NB4 (cell line): Measurements from ENCODE around the gene NQO1.

Source experiments
- DNase-seq: peaks from one replicate; pipeline ENCODE4 v3.0.0; 2010; ENCODE audit warnings: low read depth
- H3K4me3 ChIP-seq: one replicate; pipeline ENCODE4 v1.5.1; 2011; ENCODE audit warnings: mild to moderate bottlenecking, low read depth, low read length, moderate library complexity
- MAX ChIP-seq: IDR thresholded peaks from 2 replicates; pipeline ENCODE4 v1.6.1; 2011; ENCODE audit warnings: low read depth, low read length
- MYC ChIP-seq: IDR thresholded peaks from 2 replicates; pipeline ENCODE4 v1.6.1; 2011; ENCODE audit warnings: low read depth, low read length
- POLR2A ChIP-seq: IDR thresholded peaks from 2 replicates; pipeline ENCODE4 v1.6.1; 2011; ENCODE audit warnings: mild to moderate bottlenecking; ENCODE audit not compliant: insufficient read length; ENCODE audit errors: extremely low read depth
- TF ChIP-seq, protein P1 (sequence below): IDR thresholded peaks from one replicate; pipeline ENCODE4 v1.5.1; 2012; ENCODE audit warnings: low read depth, low read length

The NQO1 gene

GRCh38 chr16:69726313-69727060, at the start of gene NQO1:
TSS of gene NQO1 (minus strand) at chr16:69726560. CDS start at chr16:69726439, 121 bp downstream.
- TF ChIP-seq POLR2A (peak; percentile 63), MYC (peak; percentile 83), MAX (peak; percentile 82)
- TF ChIP-seq, protein P1, sequence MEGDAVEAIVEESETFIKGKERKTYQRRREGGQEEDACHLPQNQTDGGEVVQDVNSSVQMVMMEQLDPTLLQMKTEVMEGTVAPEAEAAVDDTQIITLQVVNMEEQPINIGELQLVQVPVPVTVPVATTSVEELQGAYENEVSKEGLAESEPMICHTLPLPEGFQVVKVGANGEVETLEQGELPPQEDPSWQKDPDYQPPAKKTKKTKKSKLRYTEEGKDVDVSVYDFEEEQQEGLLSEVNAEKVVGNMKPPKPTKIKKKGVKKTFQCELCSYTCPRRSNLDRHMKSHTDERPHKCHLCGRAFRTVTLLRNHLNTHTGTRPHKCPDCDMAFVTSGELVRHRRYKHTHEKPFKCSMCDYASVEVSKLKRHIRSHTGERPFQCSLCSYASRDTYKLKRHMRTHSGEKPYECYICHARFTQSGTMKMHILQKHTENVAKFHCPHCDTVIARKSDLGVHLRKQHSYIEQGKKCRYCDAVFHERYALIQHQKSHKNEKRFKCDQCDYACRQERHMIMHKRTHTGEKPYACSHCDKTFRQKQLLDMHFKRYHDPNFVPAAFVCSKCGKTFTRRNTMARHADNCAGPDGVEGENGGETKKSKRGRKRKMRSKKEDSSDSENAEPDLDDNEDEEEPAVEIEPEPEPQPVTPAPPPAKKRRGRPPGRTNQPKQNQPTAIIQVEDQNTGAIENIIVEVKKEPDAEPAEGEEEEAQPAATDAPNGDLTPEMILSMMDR = no peak
- peak; percentile 99 for DNase-seq
- H3K4me3 ChIP-seq = peak within 1 kb of the TSS; percentile 94

DNA sequence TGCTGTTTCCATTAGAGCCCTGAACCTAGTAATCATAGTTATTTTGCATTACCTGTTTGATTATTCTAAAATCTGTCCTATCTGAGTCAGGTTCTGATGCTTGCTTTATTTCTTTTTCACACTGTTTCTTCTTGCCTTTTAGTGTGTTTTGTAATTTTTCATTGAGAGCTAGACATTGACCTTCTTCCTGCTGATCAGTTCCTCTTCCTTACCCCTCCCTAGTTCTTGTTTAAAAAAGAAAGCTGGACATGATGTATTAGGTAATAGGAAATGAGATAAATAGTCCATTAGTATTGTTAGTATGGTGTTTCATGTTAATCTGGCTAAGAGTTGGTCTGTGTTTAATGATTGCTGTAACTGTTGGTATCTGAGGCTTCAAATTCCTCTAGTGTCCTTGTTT, 49.2 kb upstream of the NQO1 start:
- no peak for TF ChIP-seq MAX
- TF ChIP-seq, protein P1 = no peak
- no peak for TF ChIP-seq POLR2A
- TF ChIP-seq MYC = no peak
- no peak overlapping the region for H3K4me3 ChIP-seq
- no peak for DNase-seq

DNA sequence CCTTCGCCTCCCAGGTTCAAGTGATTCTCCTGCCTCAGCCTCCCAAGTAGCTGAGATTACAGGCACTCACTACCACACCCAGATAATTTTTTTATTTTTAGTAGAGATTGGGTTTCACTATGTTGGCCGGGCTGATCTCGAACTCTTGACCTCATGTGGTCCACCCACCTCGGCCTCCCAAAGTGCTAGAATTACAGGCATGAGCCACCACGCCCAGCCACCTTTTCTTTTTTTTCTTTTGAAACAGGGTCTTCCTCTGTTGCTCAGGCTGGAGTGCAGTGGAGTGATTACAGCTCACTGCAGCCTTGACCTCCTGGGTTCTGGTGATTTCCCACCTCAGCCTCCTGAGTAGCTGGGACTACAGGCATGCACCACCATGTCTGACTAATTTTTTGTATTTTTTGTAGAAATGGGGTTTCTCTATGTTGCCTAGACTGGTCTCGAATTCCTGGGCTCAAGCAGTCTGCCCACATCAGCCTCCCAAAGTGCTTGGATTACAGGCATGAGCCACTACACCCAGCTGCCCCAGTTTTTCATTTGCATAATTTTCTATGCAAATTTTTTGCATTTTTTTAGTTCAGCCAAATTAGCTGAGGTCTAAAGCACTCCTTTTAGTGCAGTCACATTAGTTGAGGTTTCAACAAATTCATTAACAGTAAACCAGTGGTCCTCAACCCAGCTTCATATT, 47.0 kb upstream of the NQO1 start:
- no peak for DNase-seq
- no peak for TF ChIP-seq POLR2A
- no peak for TF ChIP-seq MAX
- TF ChIP-seq, protein P1 = no peak
- no peak for TF ChIP-seq MYC
- H3K4me3 ChIP-seq = no peak overlapping the region

DNA sequence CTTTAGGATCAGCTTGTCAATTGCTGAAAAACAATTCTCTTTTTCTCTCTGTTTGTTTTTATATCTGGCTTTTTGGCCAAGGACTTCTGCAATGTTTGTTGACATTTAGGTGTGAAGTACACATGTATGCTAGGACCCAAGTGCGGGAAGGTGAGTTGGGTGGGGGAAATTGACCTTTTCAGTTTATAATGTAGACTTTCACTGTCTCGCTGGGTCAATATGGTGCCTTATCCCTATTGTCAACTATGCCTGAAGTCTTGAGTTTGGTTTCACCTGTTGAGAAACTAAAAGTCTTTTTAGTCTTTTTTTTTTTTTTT, 45.2 kb upstream of the NQO1 start:
- TF ChIP-seq MAX (no peak), POLR2A (no peak), MYC (no peak)
- TF ChIP-seq, protein P1 = no peak
- DNase-seq = no peak

DNA sequence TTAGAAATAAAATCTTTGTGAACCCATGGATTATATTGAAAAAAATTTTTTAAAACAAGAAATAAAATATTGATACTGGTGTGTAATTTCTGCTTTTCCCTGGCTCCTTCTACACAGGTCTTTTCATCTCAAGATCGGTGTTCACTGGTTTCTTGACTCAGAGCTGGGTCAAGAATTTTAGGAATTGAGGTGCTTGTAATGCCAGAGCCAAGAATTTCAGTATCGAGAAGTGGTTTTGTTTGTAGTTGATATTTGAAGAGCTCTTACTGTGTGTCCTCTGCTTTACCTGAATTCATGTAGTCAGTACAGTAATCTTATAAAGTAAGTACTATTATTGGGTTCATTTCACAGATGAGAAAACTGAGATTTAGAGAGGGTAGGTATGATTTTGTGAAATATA, 43.0 kb upstream of the NQO1 start:
- no peak for DNase-seq
- TF ChIP-seq, protein P1 = no peak
- no peak for TF ChIP-seq MYC
- no peak for TF ChIP-seq POLR2A
- no peak for TF ChIP-seq MAX
- no peak overlapping the region for H3K4me3 ChIP-seq

More for the DNA sequence above, 45.2 kb upstream of the NQO1 start:
- no peak overlapping the region for H3K4me3 ChIP-seq
